NK-92 (cell line): ENCODE data around the gene SLC46A2.

Experiments
- DNase-seq: peaks from one replicate; lab custom pipeline; 2025; ENCODE audit not compliant: unreplicated experiment; lab: John Stamatoyannopoulos, UW

The SLC46A2 gene

GRCh38 chr9:112886351-112886750 is 4.3 kb downstream of the SLC46A2 start:
- DNase-seq: no peak

DNA sequence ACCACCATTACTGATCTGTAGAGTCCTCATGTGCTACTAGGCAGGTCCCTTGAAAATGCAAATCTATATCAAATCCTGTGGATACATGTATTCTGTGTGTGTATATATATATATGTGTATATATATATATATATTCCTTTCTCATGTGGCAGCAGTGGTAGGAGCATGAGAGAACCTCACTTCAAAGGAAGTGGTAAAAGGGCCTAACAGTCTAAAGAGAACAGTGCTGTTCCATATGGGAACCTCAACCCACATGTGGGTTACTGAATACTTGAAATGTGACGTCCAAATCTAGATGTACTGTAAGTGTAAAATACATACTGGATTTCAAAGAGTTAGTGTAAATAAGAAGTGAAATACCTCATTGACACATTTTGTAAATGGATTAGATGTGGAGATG is 5.4 kb downstream of the SLC46A2 start:
- no peak for DNase-seq

DNA sequence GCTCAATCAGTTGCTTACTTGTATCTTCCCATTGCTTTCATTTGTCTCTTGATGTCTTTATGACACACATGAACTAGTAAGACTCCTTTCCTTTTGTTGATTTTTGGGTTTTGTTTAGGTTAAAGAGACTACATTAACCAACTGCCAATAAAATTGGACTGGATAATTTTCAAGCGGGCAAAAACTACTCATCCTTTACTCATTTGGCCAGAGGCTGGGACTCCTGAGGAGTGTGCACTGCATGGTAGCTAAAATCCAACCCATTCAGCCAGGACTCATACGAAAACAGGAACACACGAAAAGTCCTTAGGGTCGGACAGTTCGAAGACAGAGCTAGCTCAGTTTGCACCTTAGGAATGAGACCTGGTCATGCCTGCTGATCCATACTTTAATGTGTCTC is 6.0 kb downstream of the SLC46A2 start:
- DNase-seq: no peak

DNA sequence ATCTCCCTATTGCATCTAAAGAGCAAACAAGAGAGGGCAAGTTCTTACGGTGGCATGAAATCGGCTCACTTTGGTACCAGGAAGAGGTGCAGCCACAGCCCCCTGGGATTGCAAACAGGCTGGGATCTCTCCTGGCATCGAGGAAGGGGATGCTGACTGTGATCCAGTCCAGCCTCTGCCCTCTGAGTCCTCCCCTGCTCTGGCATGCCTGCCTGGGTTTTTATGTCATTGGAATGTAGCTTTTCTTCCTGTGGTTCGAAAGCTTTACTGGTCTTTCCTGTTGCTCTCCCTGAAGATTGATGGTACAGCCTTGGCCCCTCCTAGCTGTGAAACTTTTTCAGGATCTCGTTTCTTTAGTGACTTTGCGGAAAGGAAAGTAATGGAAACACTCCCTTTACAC is 6.6 kb downstream of the SLC46A2 start:
- DNase-seq: no peak

DNA sequence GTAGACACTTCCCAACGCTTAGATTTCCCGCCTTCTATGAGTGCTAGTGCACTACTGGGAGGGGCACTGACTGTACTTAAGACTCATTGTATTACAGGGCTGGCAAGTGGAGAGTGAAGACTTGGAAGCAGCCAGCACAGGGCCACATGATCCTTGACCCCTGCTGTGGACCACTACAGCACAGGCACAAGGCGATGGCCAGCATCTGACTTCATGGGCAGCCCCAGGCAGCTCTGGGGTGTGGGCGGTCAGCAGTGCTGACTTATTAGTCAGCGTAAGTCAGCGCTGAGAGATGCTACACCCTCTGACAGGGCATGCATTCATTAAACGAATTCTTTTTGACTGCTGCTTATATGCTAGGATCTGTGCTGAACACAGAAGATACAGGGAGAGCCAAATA is 9.3 kb downstream of the SLC46A2 start:
- DNase-seq: no peak

- no peak for DNase-seq
These were observed 10.0 kb downstream of the SLC46A2 start for GRCh38 chr9:112880650-112881049.

DNA sequence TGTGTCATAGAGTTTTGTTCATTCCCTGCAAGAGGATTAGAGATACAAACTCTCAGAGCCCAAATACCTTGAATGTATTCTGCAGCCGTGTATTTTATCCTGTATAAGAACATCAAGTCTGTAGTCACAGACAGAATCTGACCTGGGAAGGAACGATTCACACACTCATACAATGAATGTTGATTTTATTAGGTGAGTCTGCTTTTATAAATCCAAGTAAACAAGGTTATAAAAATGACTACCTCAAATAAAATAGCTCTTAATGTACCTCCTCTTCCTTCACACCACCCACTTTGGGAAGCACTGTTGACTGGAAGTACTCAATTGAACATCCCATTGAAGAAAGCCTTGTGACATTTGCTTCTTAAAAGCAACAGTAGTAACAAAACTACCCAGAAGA is 11.9 kb downstream of the SLC46A2 start:
- DNase-seq: no peak

- DNase-seq: no peak
These were observed 16.8 kb downstream of the SLC46A2 start for GRCh38 chr9:112873773-112874405.

GRCh38 chr9:112872019-112872418 is 18.7 kb downstream of the SLC46A2 start:
- DNase-seq: no peak

DNA sequence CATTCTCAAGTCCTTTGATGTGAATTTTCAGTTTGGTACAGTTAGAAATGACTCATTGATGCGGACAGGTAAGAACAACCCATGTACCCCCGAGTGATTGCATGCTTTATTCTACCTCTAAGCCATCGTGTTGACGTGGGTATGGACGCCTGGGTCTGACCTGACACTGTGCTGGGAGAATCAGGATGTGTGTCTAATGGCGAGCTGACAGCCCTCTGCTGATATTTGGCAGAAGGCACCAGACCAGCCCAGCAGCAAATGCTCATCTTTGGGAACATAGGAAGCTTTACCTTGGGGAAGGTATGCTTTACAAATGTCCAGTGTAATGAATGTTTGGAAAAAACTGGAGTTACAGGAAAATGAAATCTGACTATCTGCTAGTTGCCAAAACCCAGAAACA is 20.1 kb downstream of the SLC46A2 start:
- DNase-seq: no peak

GRCh38 chr9:112869917-112870316 is 20.8 kb downstream of the SLC46A2 start:
- no peak for DNase-seq

DNA sequence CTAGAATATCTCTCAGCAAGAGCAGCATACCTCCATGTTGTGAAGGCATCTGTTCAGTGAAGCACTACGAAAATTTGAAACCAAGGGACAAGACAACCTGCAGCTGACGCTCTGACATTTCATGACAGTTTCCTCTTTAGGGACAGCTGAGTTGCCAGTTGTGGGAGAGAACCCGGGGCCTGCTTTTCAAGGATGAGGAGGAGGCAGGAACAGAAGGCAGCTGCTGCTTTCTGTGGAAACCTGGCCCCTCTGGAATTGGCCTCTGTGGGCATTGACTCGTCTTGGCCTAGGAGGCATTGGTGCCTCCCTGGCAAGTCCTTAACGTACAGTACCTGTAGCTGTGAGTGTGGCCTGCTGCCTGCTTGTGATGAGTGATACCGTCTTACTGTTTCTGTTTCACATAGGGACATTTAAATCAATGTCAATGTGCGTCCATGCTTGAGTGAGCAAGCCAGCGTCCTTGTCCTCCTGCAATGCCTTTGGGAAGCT is 21.6 kb downstream of the SLC46A2 start:
- DNase-seq: no peak

- no peak for DNase-seq
These were observed 22.2 kb downstream of the SLC46A2 start for GRCh38 chr9:112868461-112868860.

- no peak for DNase-seq
These were observed 23.2 kb downstream of the SLC46A2 start for GRCh38 chr9:112867275-112867991.

GRCh38 chr9:112866662-112867274 is 23.9 kb downstream of the SLC46A2 start:
- DNase-seq: no peak

DNA sequence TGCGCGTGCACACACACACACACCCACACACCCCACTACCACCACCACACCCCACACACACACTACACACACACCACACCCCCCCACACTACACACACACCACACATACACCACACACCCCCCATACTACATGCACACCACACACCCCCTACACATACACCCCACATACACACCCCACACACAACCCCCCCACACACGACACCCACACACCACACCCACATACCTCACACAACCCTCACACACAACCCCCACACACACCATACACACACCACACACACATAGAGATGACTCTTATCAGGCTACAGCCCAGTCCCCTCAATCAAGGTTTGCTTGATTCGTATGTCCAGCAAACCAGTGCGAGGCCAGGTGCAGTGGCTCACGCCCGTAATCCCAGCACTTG is 25.7 kb downstream of the SLC46A2 start:
- DNase-seq: no peak

DNA sequence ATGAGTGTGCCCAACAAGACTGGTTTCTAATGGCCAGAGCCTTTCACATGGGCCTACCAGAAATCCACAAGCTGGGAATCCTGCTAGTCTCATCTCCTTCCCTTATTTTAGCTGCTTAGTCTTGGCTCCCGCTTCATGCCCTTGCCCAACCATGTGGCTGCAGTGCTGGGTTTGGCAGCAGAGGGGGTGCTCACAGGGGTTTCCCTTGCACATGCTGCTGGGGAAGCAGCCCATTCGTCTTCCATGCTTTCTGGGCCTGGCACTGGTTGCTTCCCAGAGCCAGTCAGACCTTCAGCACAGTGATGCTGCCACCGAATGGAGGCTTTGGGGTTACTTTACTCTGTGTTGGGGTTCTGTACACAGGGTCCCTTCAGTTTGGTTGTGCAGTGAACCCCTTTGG is 26.3 kb downstream of the SLC46A2 start:
- DNase-seq: no peak

DNA sequence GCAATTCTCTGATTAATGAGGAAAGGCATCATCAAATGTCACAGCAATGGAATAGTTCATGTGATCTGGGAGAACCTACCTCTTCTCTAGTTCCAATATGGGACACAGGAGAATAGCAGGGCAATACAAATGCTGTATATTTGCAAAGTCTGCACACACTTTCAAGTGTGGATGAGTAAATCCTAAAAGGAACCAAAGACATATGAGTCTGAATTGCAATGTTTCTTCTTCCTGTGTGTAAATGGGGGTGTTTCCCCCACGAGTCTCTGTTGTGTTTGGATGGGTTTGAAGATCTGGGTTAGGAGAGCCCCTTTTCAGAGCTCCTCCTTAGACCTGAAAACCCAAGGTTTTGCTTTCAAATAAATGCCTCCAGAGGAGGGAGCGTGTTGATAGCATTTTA is 26.9 kb downstream of the SLC46A2 start:
- DNase-seq: no peak

- DNase-seq: no peak
These were observed 27.5 kb downstream of the SLC46A2 start for GRCh38 chr9:112863214-112863613.

GRCh38 chr9:112861638-112862555 is 28.8 kb downstream of the SLC46A2 start:
- DNase-seq: no peak

DNA sequence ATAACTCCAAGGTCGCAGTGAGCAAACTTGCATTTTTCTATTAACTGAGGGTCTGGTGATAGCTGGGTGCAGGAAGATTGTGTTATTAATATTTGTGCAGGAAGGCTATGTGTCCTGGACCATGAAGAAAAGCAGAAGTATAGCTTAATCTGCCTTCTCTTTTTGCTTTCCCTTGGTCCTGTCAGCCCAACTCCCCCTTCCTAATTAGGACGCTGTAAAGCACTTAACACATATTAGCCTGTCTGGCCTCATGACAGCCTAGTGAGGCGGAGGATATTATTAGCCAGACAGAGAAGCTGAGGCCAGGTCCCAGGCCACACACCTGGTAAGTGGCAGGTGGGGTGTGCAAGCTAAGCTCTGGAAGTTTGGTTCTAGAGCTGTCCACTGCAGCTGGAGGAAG is 29.5 kb downstream of the SLC46A2 start:
- no peak for DNase-seq
